HepG2 (cell line): ENCODE data around the gene AP1M1. TPM values are rescaled to one million over a fixed set of nuclear protein-coding genes. Genes with fewer than 3 reads are reported as not detected.

Source experiments
- AKAP8 ChIP-seq: sonication (generic); formaldehyde crosslinking; IDR thresholded peaks from 2 replicates; pipeline ENCODE4 v1.5.1; 2020; ENCODE audit warnings: mild to moderate bottlenecking, missing genetic modification reagents
- BCL6 ChIP-seq: IDR thresholded peaks from 2 replicates; pipeline ENCODE4 v1.6.1; 2016; ENCODE audit warnings: missing genetic modification reagents, missing compliant biosample characterization
- BRD4 ChIP-seq: sonication (generic); formaldehyde crosslinking; IDR thresholded peaks from 2 replicates; pipeline ENCODE4 v1.4.0; 2020; ENCODE audit warnings: missing genetic modification reagents
- CREM ChIP-seq, 2 experiments: sonication (generic) in 1 of 2; formaldehyde crosslinking in 1 of 2; IDR thresholded peaks; 2 replicates each; pipeline versions ENCODE4 v1.4.0 to v1.6.1; 2016 to 2020; ENCODE audit warnings: antibody characterized with exemption in 1 of 2, mild to moderate bottlenecking in 1 of 2, missing genetic modification reagents in 1 of 2
- GFI1 ChIP-seq: sonication (generic); formaldehyde crosslinking; IDR thresholded peaks from 2 replicates; pipeline ENCODE4 v1.5.0; 2020; ENCODE audit warnings: missing genetic modification reagents, mild to moderate bottlenecking, borderline replicate concordance
- HNF1A ChIP-seq, 2 experiments: sonication (generic) in 1 of 2; formaldehyde crosslinking in 1 of 2; IDR thresholded peaks; 2 replicates each; pipeline versions ENCODE4 v1.4.0 to v1.6.1; 2016 to 2020; ENCODE audit warnings: borderline replicate concordance in 1 of 2, low read depth in 1 of 2, mild to moderate bottlenecking in 1 of 2, missing genetic modification reagents in 1 of 2
- PATZ1 ChIP-seq: sonication (generic); formaldehyde crosslinking; IDR thresholded peaks from 2 replicates; pipeline ENCODE4 v1.4.0; 2020; ENCODE audit warnings: missing genetic modification reagents
- PBX2 ChIP-seq: IDR thresholded peaks from 2 replicates; pipeline ENCODE4 v1.6.1; 2016; ENCODE audit warnings: control low read depth
- SNAPC2 ChIP-seq: sonication (generic); formaldehyde crosslinking; IDR thresholded peaks from 2 replicates; pipeline ENCODE4 v1.8.1; 2022; ENCODE audit warnings: mild to moderate bottlenecking, missing genetic modification reagents
- TOPORS ChIP-seq: sonication (generic); formaldehyde crosslinking; IDR thresholded peaks from 2 replicates; pipeline ENCODE4 v1.8.0; 2023; ENCODE audit warnings: mild to moderate bottlenecking, missing genetic modification reagents
- ZBED4 ChIP-seq: sonication (generic); formaldehyde crosslinking; IDR thresholded peaks from 2 replicates; pipeline ENCODE4 v1.4.0; 2020; ENCODE audit warnings: missing genetic modification reagents, borderline replicate concordance
- ZNF232 ChIP-seq: sonication (generic); formaldehyde crosslinking; IDR thresholded peaks from 2 replicates; pipeline ENCODE4 v1.4.0; 2020; ENCODE audit warnings: missing genetic modification reagents, borderline replicate concordance
- ZSCAN20 ChIP-seq: sonication (generic); formaldehyde crosslinking; IDR thresholded peaks from 2 replicates; pipeline ENCODE4 v1.4.0; 2020; ENCODE audit warnings: missing genetic modification reagents, mild to moderate bottlenecking, borderline replicate concordance
- polyA plus RNA-seq, 8 experiments: library from polyadenylated mRNA; depleted of rRNA in 3 of 8; stranded (reverse) in 7 of 8; unstranded in 1 of 8; fragments of >200 nt; fragmentation: Illumina TruSeq in 4 of 8; extraction: Trizol in 4 of 8; gene quantifications; 2 replicates each; pipeline versions ENCODE4 v1.2.1 to v1.2.3, GENCODE V29; 2011 to 2016; ENCODE audit warnings: low read depth in 4 of 8, missing spikeins in 1 of 8, mixed read lengths in 1 of 8; ENCODE audit not compliant: insufficient read depth in 1 of 8
- total RNA-seq, 5 experiments: library from RNA; depleted of rRNA; stranded (reverse); fragments of >200 nt; fragmentation: Illumina TruSeq; extraction: Trizol; gene quantifications; 2 replicates each; pipeline ENCODE4 v1.2.3, GENCODE V29; 2016; ENCODE audit warnings: low read depth in 1 of 5

Gene AP1M1
- total and polyA plus RNA-seq, 2 of the 13 experiments (the other 11 are each of a cell fraction or from before 2014, with no cell fraction given), result 34.4 to 46.1 TPM

GRCh38 chr19:16197622-16198369 is at the start of gene AP1M1 (continued):
- no peak for TF ChIP-seq ZBED4 (CRISPR knock-in tag)
- TF ChIP-seq HNF1A (IDR thresholded peaks at IDR 0.05; ENCODE audit: low read depth), result no peak
- TF ChIP-seq HNF1A (CRISPR knock-in tag; IDR thresholded peaks at IDR 0.05; ENCODE audit: borderline replicate concordance), result peak; percentile 61; the same call in 1 of the 2 replicates
- no peak for TF ChIP-seq BRD4
- no peak; the same call in 1 of the 2 replicates for TF ChIP-seq AKAP8
- TF ChIP-seq SNAPC2 (CRISPR knock-in tag), result no peak
- 0 out of 2 replicates have a peak, but pooled peaks have one; percentile 31 for TF ChIP-seq ZNF232 (CRISPR knock-in tag)
- 0 out of 2 replicates have a peak, but pooled peaks have one; percentile 67 for TF ChIP-seq TOPORS (CRISPR knock-in tag)
- no peak for TF ChIP-seq PBX2
- TF ChIP-seq BCL6 (CRISPR knock-in tag), result peak; percentile 35; the same call in 1 of the 2 replicates
- no peak; the same call in 1 of the 2 replicates for TF ChIP-seq GFI1 (CRISPR knock-in tag)
- TF ChIP-seq CREM (IDR thresholded peaks at IDR 0.05), result peak; percentile 53; the same call in 1 of the 2 replicates
- no peak for TF ChIP-seq CREM (CRISPR knock-in tag; IDR thresholded peaks at IDR 0.05)
- peak; percentile 46; the same call in 1 of the 2 replicates for TF ChIP-seq PATZ1 (CRISPR knock-in tag)
- TF ChIP-seq ZSCAN20 (CRISPR knock-in tag), result 0 out of 2 replicates have a peak, but pooled peaks have one; percentile 79
